ENCODE data around the gene RAC3. TPM values are rescaled to one million over a fixed set of nuclear protein-coding genes. Genes with fewer than 3 reads are reported as not detected.

The RAC3 gene
- total and polyA plus RNA-seq, 2 of the 8 experiments (the other 6 are each of a cell fraction or from before 2014, with no cell fraction given): 177 to 299 TPM

GRCh38 chr17:82024859-82025258 is 6.6 kb upstream of the RAC3 start:
- no peak overlapping the region for H2AFZ ChIP-seq (ENCODE audit: low read length)
- no peak overlapping the region for H4K91ac ChIP-seq (replicated peaks; ENCODE audit: insufficient read length, low read length)
- H3K9ac ChIP-seq (replicated peaks in 1 of 4; ENCODE audit: extremely low read depth in 1 of 4, low read depth in 3 of 4, low read length in 3 of 4): no peak overlapping the region
- H4K8ac ChIP-seq (ENCODE audit: extremely low read depth, insufficient read depth, low read length): no peak overlapping the region; the same call in 1 of the 2 replicates
- no peak overlapping the region for H2BK5ac ChIP-seq (ENCODE audit: low read depth, low read length)
- peaks cover 0 to 12% of the 10 kb centered on the region in 2 experiments; a peak in 1 of 4 replicates for H3K79me2 ChIP-seq (ENCODE audit: control insufficient read depth in 1 of 2, insufficient read depth in 2 of 2, low read length in 2 of 2)
- no peak for FAIRE-seq
- no peaks in the 10 kb centered on the region for H3K27me3 ChIP-seq (replicated peaks in 1 of 4; ENCODE audit: control insufficient read depth in 3 of 4, extremely low read depth in 1 of 4, insufficient read depth in 3 of 4, low read length in 3 of 4)
- peaks cover 0 to 14% (median 8%) of the 10 kb centered on the region in 4 experiments; a peak in 5 of 7 replicates for H3K4me1 ChIP-seq (replicated peaks in 1 of 4; ENCODE audit: control insufficient read depth in 3 of 4, insufficient read depth in 4 of 4, low read length in 3 of 4)
- 93% methylated on average over 16 of the region's 17 CpGs; no CpG with 5 or more reads in 1 of the 2 experiments for WGBS, 2 experiments (ENCODE audit: extremely low coverage in 1 of 2, insufficient coverage in 1 of 2, insufficient read length in 1 of 2, insufficient replicate concordance in 2 of 2, low coverage in 1 of 2, low lambda C conversion rate in 2 of 2, missing lambda C conversion rate in 1 of 2)
- H4K20me1 ChIP-seq (replicated peaks in 1 of 2; ENCODE audit: control insufficient read depth in 1 of 2, insufficient read depth in 2 of 2, low read length in 2 of 2): peaks cover 7 to 17% of the 10 kb centered on the region in 2 experiments
- no peak overlapping the region for H3K23ac ChIP-seq (ENCODE audit: insufficient read length)
- no peak overlapping the region for H4K5ac ChIP-seq (ENCODE audit: insufficient read length, low read depth, low read length)
- no peak overlapping the region for H2BK15ac ChIP-seq (ENCODE audit: low read length)
- no peak for DNase-seq (ENCODE audit: low read depth in 1 of 2, low spot score in 2 of 2)
- POLR2A ChIA-PET (ENCODE audit: partially characterized antibody): no interaction called here
- CTCF ChIA-PET (ENCODE audit: partially characterized antibody): interaction anchor here (1.2 kb wide), 1 partner anchor 25 kb away, joined by 3 read pairs; no protein-coding TSS in a partner anchor
- no peak overlapping the region for H3K18ac ChIP-seq (ENCODE audit: extremely low read depth, low read length)
- no peak overlapping the region for H3K27ac ChIP-seq (ENCODE audit: low read depth, low read length)
- H2AK5ac ChIP-seq (ENCODE audit: low read depth, low read length): no peak overlapping the region
- no peaks in the 10 kb centered on the region for H3K9me3 ChIP-seq (ENCODE audit: insufficient read depth in 2 of 2, low read depth in 1 of 2, low read length in 1 of 2)
- H2BK12ac ChIP-seq (ENCODE audit: low read depth, low read length): no peak overlapping the region
- no peak overlapping the region for H3K4me3 ChIP-seq (ENCODE audit: extremely low read depth in 1 of 4, insufficient read depth in 2 of 4, low read depth in 3 of 4, low read length in 4 of 4)
- no peaks in the 10 kb centered on the region; a peak in 1 of 8 replicates for H3K36me3 ChIP-seq (ENCODE audit: control insufficient read depth in 2 of 4, insufficient read depth in 4 of 4, low read length in 3 of 4)
- no peak overlapping the region for H3K14ac ChIP-seq (ENCODE audit: insufficient read length)
- no peak overlapping the region for H3K56ac ChIP-seq (replicated peaks; ENCODE audit: insufficient read length, low read depth, low read length)
- H3K23me2 ChIP-seq (ENCODE audit: low read depth, low read length): peaks cover 12% of the 10 kb centered on the region
- no peak overlapping the region for H3K4ac ChIP-seq (replicated peaks; ENCODE audit: insufficient read length, low read depth, low read length)
- no peak overlapping the region for H2BK120ac ChIP-seq (replicated peaks; ENCODE audit: low read depth, low read length)
- peaks cover 4% of the 10 kb centered on the region; the same call in 1 of the 2 replicates for H3K79me1 ChIP-seq (ENCODE audit: low read depth, low read length)
- H3K4me2 ChIP-seq (ENCODE audit: insufficient read depth in 1 of 2, low read depth in 2 of 2, low read length in 2 of 2): no peak overlapping the region; a peak in 1 of 4 replicates
- no peak overlapping the region for H2BK20ac ChIP-seq (ENCODE audit: low read length)
- no peak for TF ChIP-seq EGR1 (IDR thresholded peaks at IDR 0.05; ENCODE audit: borderline replicate concordance, low read depth, low read length)
- no peak for TF ChIP-seq CEBPB (IDR thresholded peaks at IDR 0.05; ENCODE audit: low read depth, low read length)
- no peak for TF ChIP-seq POLR2A (IDR thresholded peaks at IDR 0.05; ENCODE audit: control extremely low read depth in 1 of 2, low read depth in 2 of 2, low read length in 2 of 2)
- no peak for TF ChIP-seq RFX5 (IDR thresholded peaks at IDR 0.05; ENCODE audit: borderline replicate concordance, low read depth, low read length)
- no peak for TF ChIP-seq KDM1A (IDR thresholded peaks at IDR 0.05; ENCODE audit: borderline replicate concordance, low read length)
- no peak for TF ChIP-seq RNF2 (IDR thresholded peaks at IDR 0.05; ENCODE audit: borderline replicate concordance, low read depth, low read length, missing control alignments, poor library complexity, severe bottlenecking)
- TF ChIP-seq JUND (IDR thresholded peaks at IDR 0.05; ENCODE audit: low read length): no peak
- TF ChIP-seq SIN3A (conservative IDR thresholded peaks at IDR 0.05 in 1 of 2, IDR thresholded peaks at IDR 0.05 in 1 of 2; ENCODE audit: low read depth in 1 of 2, low read length in 2 of 2): no peak
- TF ChIP-seq YY1 (IDR thresholded peaks at IDR 0.05; ENCODE audit: low read depth, low read length): no peak
- no peak for TF ChIP-seq NRF1 (IDR thresholded peaks at IDR 0.05; ENCODE audit: low read depth, low read length)
- TF ChIP-seq, protein P1, sequence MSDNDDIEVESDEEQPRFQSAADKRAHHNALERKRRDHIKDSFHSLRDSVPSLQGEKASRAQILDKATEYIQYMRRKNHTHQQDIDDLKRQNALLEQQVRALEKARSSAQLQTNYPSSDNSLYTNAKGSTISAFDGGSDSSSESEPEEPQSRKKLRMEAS (IDR thresholded peaks at IDR 0.05): no peak
- no peak for TF ChIP-seq RBBP5 (IDR thresholded peaks at IDR 0.05; ENCODE audit: borderline replicate concordance, low read depth, low read length)
- no peak for TF ChIP-seq SP4 (IDR thresholded peaks at IDR 0.05; ENCODE audit: low read length)
- no peak for TF ChIP-seq SUZ12 (IDR thresholded peaks at IDR 0.05; ENCODE audit: low read length)

Measured in H1 (cell line).